ENCODE measurements around the gene TMEM232.

DNA sequence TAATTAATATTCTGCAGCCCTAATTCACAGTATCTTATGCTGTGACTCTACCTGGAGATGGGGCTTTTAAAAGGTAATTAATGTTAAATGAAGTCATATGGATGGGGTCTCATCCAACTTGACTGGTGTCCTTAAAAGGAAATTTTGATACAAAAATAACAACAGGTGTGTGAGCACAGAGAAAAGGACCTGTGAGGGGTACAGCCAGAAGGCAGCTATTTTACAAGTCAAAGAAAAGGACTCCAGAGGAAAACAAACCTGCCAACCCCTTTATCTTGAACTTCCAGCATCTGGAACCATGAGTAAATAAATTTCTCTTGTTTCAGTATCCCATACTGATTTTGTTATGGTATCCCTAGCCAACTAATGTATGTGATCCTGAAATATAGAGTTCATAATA is 250.3 kb downstream of the TMEM232 start:
- TF ChIP-seq POLR2A (IDR thresholded peaks at IDR 0.05; ENCODE audit: low read length) (no peak), GATA1 (IDR thresholded peaks at IDR 0.05; ENCODE audit: low read depth, low read length) (no peak)

Data from erythroblast (primary cell).